Adrenal gland (tissue), 5 donors: ENCODE results near the gene SOX8.

Experiments
- POLR2A ChIP-seq, 2 donors: fragments of 450-650 bp; IDR thresholded peaks; one replicate each; pipeline ENCODE4 v1.6.1; 2017; ENCODE audit warnings: antibody characterized with exemption in 2 of 2, mild to moderate bottlenecking in 2 of 2, moderate library complexity in 1 of 2
- TF ChIP-seq, protein P1 (sequence below), 6 experiments: fragments of 450-650 bp in 4 of 6; fragments of 200-600 bp in 2 of 6; sonication (generic) in 1 of 6; IDR thresholded peaks; 1 replicate in 5 of 6; 2 replicates in 1 of 6; pipeline versions ENCODE4 v1.5.1 to v1.8.0; 2016 to 2021; ENCODE audit warnings: antibody characterized with exemption in 6 of 6, mild to moderate bottlenecking in 2 of 6, moderate library complexity in 1 of 6
- donor health status: DM: no; HTN: no; CAD: no.

DNA sequence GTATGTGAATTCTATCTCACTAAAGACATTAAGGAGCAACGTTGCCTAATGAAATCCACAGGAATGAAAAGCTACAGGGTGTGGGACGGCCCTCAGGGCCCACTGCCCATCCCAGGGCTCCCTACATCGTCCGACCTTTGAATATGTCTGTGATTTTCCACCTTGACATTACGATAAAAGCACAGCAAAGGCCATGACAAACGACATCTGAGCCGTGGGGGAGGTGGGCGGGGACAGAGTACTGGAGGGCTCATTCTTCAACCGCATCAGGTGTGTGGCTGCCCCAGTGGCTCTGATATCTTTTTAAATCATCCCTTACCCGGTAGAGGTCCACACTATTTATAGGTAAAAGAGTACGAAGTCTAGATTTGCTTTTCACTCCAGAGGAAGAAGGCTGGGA, 45.9 kb upstream of the SOX8 start:
- TF ChIP-seq POLR2A (IDR thresholded peaks at IDR 0.05), result no peak
- TF ChIP-seq, protein P1, sequence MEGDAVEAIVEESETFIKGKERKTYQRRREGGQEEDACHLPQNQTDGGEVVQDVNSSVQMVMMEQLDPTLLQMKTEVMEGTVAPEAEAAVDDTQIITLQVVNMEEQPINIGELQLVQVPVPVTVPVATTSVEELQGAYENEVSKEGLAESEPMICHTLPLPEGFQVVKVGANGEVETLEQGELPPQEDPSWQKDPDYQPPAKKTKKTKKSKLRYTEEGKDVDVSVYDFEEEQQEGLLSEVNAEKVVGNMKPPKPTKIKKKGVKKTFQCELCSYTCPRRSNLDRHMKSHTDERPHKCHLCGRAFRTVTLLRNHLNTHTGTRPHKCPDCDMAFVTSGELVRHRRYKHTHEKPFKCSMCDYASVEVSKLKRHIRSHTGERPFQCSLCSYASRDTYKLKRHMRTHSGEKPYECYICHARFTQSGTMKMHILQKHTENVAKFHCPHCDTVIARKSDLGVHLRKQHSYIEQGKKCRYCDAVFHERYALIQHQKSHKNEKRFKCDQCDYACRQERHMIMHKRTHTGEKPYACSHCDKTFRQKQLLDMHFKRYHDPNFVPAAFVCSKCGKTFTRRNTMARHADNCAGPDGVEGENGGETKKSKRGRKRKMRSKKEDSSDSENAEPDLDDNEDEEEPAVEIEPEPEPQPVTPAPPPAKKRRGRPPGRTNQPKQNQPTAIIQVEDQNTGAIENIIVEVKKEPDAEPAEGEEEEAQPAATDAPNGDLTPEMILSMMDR (IDR thresholded peaks at IDR 0.05), result no peak
